Activated naive CD4-positive, alpha-beta T cell treated with anti-CD3 and anti-CD28 coated beads, Interleukin-2, amount 50 U/mL, for 24 hours (primary cell): ENCODE data around the gene TAX1BP1.

Experiments used
- H3K27ac Mint-ChIP-seq: one replicate; pipeline ENCODE4 v1.8.0; 2021; ENCODE audit warnings: mild to moderate bottlenecking, mixed read lengths
- H3K27me3 Mint-ChIP-seq: one replicate; pipeline ENCODE4 v1.8.0; 2021; ENCODE audit warnings: mixed read lengths
- H3K36me3 Mint-ChIP-seq: one replicate; pipeline ENCODE4 v1.8.0; 2021; ENCODE audit warnings: mixed read lengths
- H3K4me1 Mint-ChIP-seq: one replicate; pipeline ENCODE4 v1.8.0; 2021; ENCODE audit warnings: mixed read lengths
- H3K4me3 Mint-ChIP-seq: one replicate; pipeline ENCODE4 v1.8.0; 2021; ENCODE audit warnings: mild to moderate bottlenecking, mixed read lengths
- H3K9me3 Mint-ChIP-seq: one replicate; pipeline ENCODE4 v1.8.0; 2021; ENCODE audit warnings: mixed read lengths

The TAX1BP1 gene

GRCh38 chr7:27739909-27740448 is at the start of gene TAX1BP1:
Gene TAX1BP1 (plus strand): TSS chr7:27740162. CDS start chr7:27748525, 8,363 bp downstream.
- Mint-ChIP-seq H3K27ac (peak within 1 kb of the TSS; percentile 95), H3K36me3 (no peaks in the 10 kb centered on the region), H3K9me3 (no peaks in the 10 kb centered on the region), H3K4me3 (peak within 1 kb of the TSS; percentile 88), H3K27me3 (no peaks in the 10 kb centered on the region), H3K4me1 (peaks cover 42% of the 10 kb centered on the region)

- Mint-ChIP-seq H3K36me3 (peaks cover 4% of the 10 kb centered on the region), H3K4me1 (no peaks in the 10 kb centered on the region), H3K27me3 (peaks cover 7% of the 10 kb centered on the region), H3K4me3 (no peak overlapping the region), H3K9me3 (peaks cover 6% of the 10 kb centered on the region), H3K27ac (no peak overlapping the region)
Measured at GRCh38 chr7:27690649-27691048, 49.3 kb upstream of the TAX1BP1 start.

GRCh38 chr7:27693794-27694193 is 46.2 kb upstream of the TAX1BP1 start:
- no peak overlapping the region for H3K4me3 Mint-ChIP-seq
- H3K27me3 Mint-ChIP-seq, result peaks cover 2% of the 10 kb centered on the region
- H3K9me3 Mint-ChIP-seq, result no peaks in the 10 kb centered on the region
- H3K36me3 Mint-ChIP-seq, result no peaks in the 10 kb centered on the region
- H3K4me1 Mint-ChIP-seq, result no peaks in the 10 kb centered on the region
- no peak overlapping the region for H3K27ac Mint-ChIP-seq

- no peaks in the 10 kb centered on the region for H3K9me3 Mint-ChIP-seq
- no peaks in the 10 kb centered on the region for H3K4me1 Mint-ChIP-seq
- no peaks in the 10 kb centered on the region for H3K36me3 Mint-ChIP-seq
- H3K27me3 Mint-ChIP-seq, result no peaks in the 10 kb centered on the region
- no peak overlapping the region for H3K4me3 Mint-ChIP-seq
- H3K27ac Mint-ChIP-seq, result no peak overlapping the region
Measured at GRCh38 chr7:27695096-27695495, 44.9 kb upstream of the TAX1BP1 start.

- peaks cover 6% of the 10 kb centered on the region for H3K27me3 Mint-ChIP-seq
- H3K27ac Mint-ChIP-seq, result no peak overlapping the region
- H3K9me3 Mint-ChIP-seq, result no peaks in the 10 kb centered on the region
- H3K36me3 Mint-ChIP-seq, result no peaks in the 10 kb centered on the region
- no peak overlapping the region for H3K4me3 Mint-ChIP-seq
- H3K4me1 Mint-ChIP-seq, result no peaks in the 10 kb centered on the region
Measured at GRCh38 chr7:27697861-27698430, 42.0 kb upstream of the TAX1BP1 start.

- no peaks in the 10 kb centered on the region for H3K4me1 Mint-ChIP-seq
- H3K27ac Mint-ChIP-seq, result no peak overlapping the region
- H3K4me3 Mint-ChIP-seq, result no peak overlapping the region
- peaks cover 6% of the 10 kb centered on the region for H3K27me3 Mint-ChIP-seq
- H3K9me3 Mint-ChIP-seq, result no peaks in the 10 kb centered on the region
- no peaks in the 10 kb centered on the region for H3K36me3 Mint-ChIP-seq
Measured at GRCh38 chr7:27699751-27700150, 40.2 kb upstream of the TAX1BP1 start.

- H3K9me3 Mint-ChIP-seq, result no peaks in the 10 kb centered on the region
- H3K27ac Mint-ChIP-seq, result no peak overlapping the region
- H3K4me3 Mint-ChIP-seq, result no peak overlapping the region
- no peaks in the 10 kb centered on the region for H3K4me1 Mint-ChIP-seq
- no peaks in the 10 kb centered on the region for H3K36me3 Mint-ChIP-seq
- H3K27me3 Mint-ChIP-seq, result peaks cover 10% of the 10 kb centered on the region
Measured at GRCh38 chr7:27700501-27700900, 39.5 kb upstream of the TAX1BP1 start.

- H3K9me3 Mint-ChIP-seq, result no peaks in the 10 kb centered on the region
- H3K4me1 Mint-ChIP-seq, result no peaks in the 10 kb centered on the region
- H3K27me3 Mint-ChIP-seq, result peaks cover 10% of the 10 kb centered on the region
- H3K4me3 Mint-ChIP-seq, result no peak overlapping the region
- no peak overlapping the region for H3K27ac Mint-ChIP-seq
- H3K36me3 Mint-ChIP-seq, result no peaks in the 10 kb centered on the region
Measured at GRCh38 chr7:27703181-27703580, 36.8 kb upstream of the TAX1BP1 start.

- no peak overlapping the region for H3K27ac Mint-ChIP-seq
- peaks cover 10% of the 10 kb centered on the region for H3K27me3 Mint-ChIP-seq
- no peaks in the 10 kb centered on the region for H3K4me1 Mint-ChIP-seq
- H3K4me3 Mint-ChIP-seq, result no peak overlapping the region
- H3K36me3 Mint-ChIP-seq, result no peaks in the 10 kb centered on the region
- no peaks in the 10 kb centered on the region for H3K9me3 Mint-ChIP-seq
Measured at GRCh38 chr7:27704422-27705199, 35.4 kb upstream of the TAX1BP1 start.

GRCh38 chr7:27705200-27705594 is 34.8 kb upstream of the TAX1BP1 start:
- Mint-ChIP-seq H3K4me1 (no peaks in the 10 kb centered on the region), H3K27ac (no peak overlapping the region), H3K36me3 (no peaks in the 10 kb centered on the region), H3K4me3 (no peak overlapping the region), H3K27me3 (peaks cover 10% of the 10 kb centered on the region), H3K9me3 (no peaks in the 10 kb centered on the region)

- no peaks in the 10 kb centered on the region for H3K36me3 Mint-ChIP-seq
- no peaks in the 10 kb centered on the region for H3K9me3 Mint-ChIP-seq
- peaks cover 5% of the 10 kb centered on the region for H3K27me3 Mint-ChIP-seq
- no peak overlapping the region for H3K27ac Mint-ChIP-seq
- no peaks in the 10 kb centered on the region for H3K4me1 Mint-ChIP-seq
- no peak overlapping the region for H3K4me3 Mint-ChIP-seq
Measured at GRCh38 chr7:27708485-27708884, 31.5 kb upstream of the TAX1BP1 start.

GRCh38 chr7:27709137-27710075 is 30.6 kb upstream of the TAX1BP1 start:
- H3K27me3 Mint-ChIP-seq, result peaks cover 6% of the 10 kb centered on the region

GRCh38 chr7:27712217-27712616 is 27.7 kb upstream of the TAX1BP1 start:
- Mint-ChIP-seq H3K36me3 (no peaks in the 10 kb centered on the region), H3K9me3 (no peaks in the 10 kb centered on the region), H3K27ac (no peak overlapping the region), H3K27me3 (peaks cover 2% of the 10 kb centered on the region), H3K4me1 (no peaks in the 10 kb centered on the region), H3K4me3 (no peak overlapping the region)

More at GRCh38 chr7:27709137-27710075, 30.6 kb upstream of the TAX1BP1 start:
- Mint-ChIP-seq H3K4me1 (no peaks in the 10 kb centered on the region), H3K27ac (no peak overlapping the region), H3K9me3 (no peaks in the 10 kb centered on the region), H3K36me3 (no peaks in the 10 kb centered on the region), H3K4me3 (no peak overlapping the region)

GRCh38 chr7:27714831-27715444 is 25.0 kb upstream of the TAX1BP1 start:
- Mint-ChIP-seq H3K36me3 (no peaks in the 10 kb centered on the region), H3K27ac (no peak overlapping the region), H3K4me1 (no peaks in the 10 kb centered on the region), H3K4me3 (no peak overlapping the region), H3K9me3 (no peaks in the 10 kb centered on the region), H3K27me3 (peaks cover 2% of the 10 kb centered on the region)

GRCh38 chr7:27723085-27723484 is 16.9 kb upstream of the TAX1BP1 start:
- no peaks in the 10 kb centered on the region for H3K36me3 Mint-ChIP-seq
- H3K27ac Mint-ChIP-seq, result no peak overlapping the region
- H3K4me1 Mint-ChIP-seq, result no peaks in the 10 kb centered on the region
- H3K4me3 Mint-ChIP-seq, result no peak overlapping the region
- H3K27me3 Mint-ChIP-seq, result no peaks in the 10 kb centered on the region
- no peaks in the 10 kb centered on the region for H3K9me3 Mint-ChIP-seq
